Dedifferentiated amniotic fluid mesenchymal stem cell (primary cell): ENCODE measurements around the gene TOP2B.

Experiments used
- DNase-seq: peaks from one replicate; pipeline ENCODE4 v3.0.0-alpha.2; 2016; ENCODE audit errors: extremely low spot score

The TOP2B gene

GRCh38 chr3:25673738-25674298 lies 9.1 kb upstream of the TOP2B start:
- DNase-seq: no peak

GRCh38 chr3:25665315-25666280 lies 891 bp upstream of the TOP2B start:
- no peak for DNase-seq

GRCh38 chr3:25663869-25664811 lies 567 bp downstream of the TOP2B start:
- DNase-seq: peak; percentile 20

- DNase-seq: peak; percentile 27
Measured at GRCh38 chr3:25663347-25663868, 1.3 kb downstream of the TOP2B start.

- DNase-seq: no peak
Measured at GRCh38 chr3:25662736-25663320, 1.9 kb downstream of the TOP2B start.

- DNase-seq: no peak
Measured at GRCh38 chr3:25661694-25662437, 2.8 kb downstream of the TOP2B start.

- no peak for DNase-seq
Measured at GRCh38 chr3:25658836-25659235, 5.9 kb downstream of the TOP2B start.

GRCh38 chr3:25657293-25657692 lies 7.4 kb downstream of the TOP2B start:
- DNase-seq: no peak

GRCh38 chr3:25655659-25656058 lies 9.0 kb downstream of the TOP2B start:
- no peak for DNase-seq

- no peak for DNase-seq
Measured at GRCh38 chr3:25654576-25654975, 10.1 kb downstream of the TOP2B start.

- no peak for DNase-seq
Measured at GRCh38 chr3:25653322-25653721, 11.4 kb downstream of the TOP2B start.

- no peak for DNase-seq
Measured at GRCh38 chr3:25652921-25653320, 11.8 kb downstream of the TOP2B start.

GRCh38 chr3:25648925-25649830 lies 15.5 kb downstream of the TOP2B start:
- DNase-seq: no peak

- peak; percentile 71 for DNase-seq
Measured at GRCh38 chr3:25648107-25648535, 16.6 kb downstream of the TOP2B start.

GRCh38 chr3:25635038-25635437 lies 29.7 kb downstream of the TOP2B start:
- DNase-seq: no peak

- DNase-seq: no peak
Measured at GRCh38 chr3:25633919-25634318, 30.8 kb downstream of the TOP2B start.

GRCh38 chr3:25631989-25632388 lies 32.7 kb downstream of the TOP2B start:
- no peak for DNase-seq

GRCh38 chr3:25621087-25621486 lies 43.6 kb downstream of the TOP2B start:
- no peak for DNase-seq

- no peak for DNase-seq
Measured at GRCh38 chr3:25620493-25620892, 44.2 kb downstream of the TOP2B start.

- no peak for DNase-seq
Measured at GRCh38 chr3:25619382-25619781, 45.3 kb downstream of the TOP2B start.
